Keratinocyte (primary cell): ENCODE measurements around the gene ING5. TPM values are rescaled to one million over a fixed set of nuclear protein-coding genes. Genes with fewer than 3 reads are reported as not detected.

Experiments used
- DNase-seq: peaks from one replicate; pipeline ENCODE4 v3.0.0-alpha.2; 2011; ENCODE audit warnings: low read depth, missing footprints, low spot score
- FAIRE-seq: peaks from 2 replicates; lab custom pipeline; 2011; peaks lifted over from hg19 to GRCh38; lab: Jason Lieb, UNC
- H2AFZ ChIP-seq: 2 replicates; pipeline ENCODE4 v1.6.0; 2012; ENCODE audit warnings: low read length, control low read depth, inconsistent platforms; ENCODE audit not compliant: control insufficient read depth
- H3K27ac ChIP-seq: 2 replicates; pipeline ENCODE4 v1.5.1; 2011; ENCODE audit warnings: low read length; ENCODE audit not compliant: control insufficient read depth, insufficient read depth
- H3K27me3 ChIP-seq: 3 replicates; pipeline ENCODE4 v1.6.0; 2011; ENCODE audit warnings: low read length; ENCODE audit not compliant: control insufficient read depth, insufficient read depth; ENCODE audit errors: extremely low read depth
- H3K36me3 ChIP-seq, 2 experiments: 2 replicates in 1 of 2; 3 replicates in 1 of 2; pipeline ENCODE4 v1.5.1; 2011; ENCODE audit warnings: low read length in 2 of 2, mild to moderate bottlenecking in 1 of 2; ENCODE audit not compliant: control insufficient read depth in 2 of 2, insufficient read depth in 2 of 2; ENCODE audit errors: extremely low read depth in 1 of 2
- H3K4me1 ChIP-seq: 3 replicates; pipeline ENCODE4 v1.5.1; 2011; ENCODE audit warnings: low read length; ENCODE audit not compliant: control insufficient read depth, insufficient read depth; ENCODE audit errors: extremely low read depth
- H3K4me2 ChIP-seq: 3 replicates; pipeline ENCODE4 v1.6.0; 2011; ENCODE audit warnings: low read depth, low read length; ENCODE audit not compliant: control insufficient read depth, insufficient read depth; ENCODE audit errors: extremely low read depth
- H3K4me3 ChIP-seq, 3 experiments: fragments of 200-600 bp in 1 of 3; sonication (generic) in 1 of 3; 2 replicates in 2 of 3; 3 replicates in 1 of 3; pipeline ENCODE4 v1.5.1; 2011 to 2016; ENCODE audit warnings: low read length in 3 of 3, mild to moderate bottlenecking in 3 of 3, control low read depth in 2 of 3, inconsistent platforms in 1 of 3, low read depth in 1 of 3, mixed read lengths in 1 of 3, mixed run types in 1 of 3, moderate library complexity in 1 of 3; ENCODE audit not compliant: control insufficient read depth in 2 of 3, insufficient read depth in 2 of 3; ENCODE audit errors: extremely low read depth in 1 of 3
- H3K79me2 ChIP-seq: 2 replicates; pipeline ENCODE4 v1.6.0; 2012; ENCODE audit warnings: low read length; ENCODE audit not compliant: control insufficient read depth, insufficient read depth
- H3K9ac ChIP-seq: 3 replicates; pipeline ENCODE4 v1.6.0; 2011; ENCODE audit warnings: low read length; ENCODE audit not compliant: control insufficient read depth, insufficient read depth; ENCODE audit errors: extremely low read depth
- H3K9me1 ChIP-seq: 3 replicates; pipeline ENCODE4 v1.6.0; 2011; ENCODE audit warnings: low read length; ENCODE audit not compliant: control insufficient read depth, insufficient read depth; ENCODE audit errors: extremely low read depth
- H3K9me3 ChIP-seq: 2 replicates; pipeline ENCODE4 v1.5.1; 2012; ENCODE audit warnings: low read depth, low read length; ENCODE audit not compliant: control insufficient read depth
- H4K20me1 ChIP-seq: 3 replicates; pipeline ENCODE4 v1.6.0; 2011; ENCODE audit warnings: low read length; ENCODE audit not compliant: control insufficient read depth, insufficient read depth; ENCODE audit errors: extremely low read depth
- EZH2 ChIP-seq: IDR thresholded peaks from one replicate; pipeline ENCODE4 v1.6.1; 2012; ENCODE audit warnings: inconsistent platforms, mild to moderate bottlenecking, low read length, moderate library complexity
- dilution Hi-C: fragments of 300-500 bp; cut with MboI; formaldehyde crosslinking; loops from one replicate; pipeline ENCODE4 v1.7.0; 2020; ENCODE audit warnings: low sequenced_read_pairs; ENCODE audit not compliant: extremely low pct_ligation_motif_present
- polyA minus RNA-seq, 3 experiments: library from RNA; depleted of rRNA, polyadenylated mRNA; stranded (reverse); fragments of >200 nt; gene quantifications; 1 replicate in 1 of 3; 2 replicates in 1 of 3; 3 replicates in 1 of 3; pipeline ENCODE4 v1.2.3, GENCODE V29; 2011
- polyA plus RNA-seq, 5 experiments: library from polyadenylated mRNA; depleted of rRNA in 3 of 5; stranded (reverse) in 3 of 5; stranded (forward) in 1 of 5; unstranded in 1 of 5; fragments of >200 nt; gene quantifications; 1 replicate in 1 of 5; 2 replicates in 3 of 5; 3 replicates in 1 of 5; pipeline versions ENCODE4 v1.2.1 to v1.2.3, GENCODE V29; 2011 to 2012; ENCODE audit warnings: missing spikeins in 2 of 5, low read depth in 1 of 5, low replicate concordance in 1 of 5
- TF ChIP-seq, protein P1 (sequence below), 3 experiments: IDR thresholded peaks in 1 of 3; conservative IDR thresholded peaks in 1 of 3; optimal IDR thresholded peaks in 1 of 3; 2 replicates in 2 of 3; 3 replicates in 1 of 3; pipeline versions ENCODE3 to v1.5.1; 2011; ENCODE audit warnings: low read length in 3 of 3, mild to moderate bottlenecking in 3 of 3, moderate library complexity in 2 of 3, control low read depth in 1 of 3, inconsistent platforms in 1 of 3; ENCODE audit not compliant: insufficient read depth in 2 of 3; ENCODE audit errors: extremely low read depth in 1 of 3

ING5 gene
- polyA plus RNA-seq, result 17.3 to 21.1 TPM (median 19.1 TPM) in 3 replicates
- polyA plus RNA-seq (2011; ENCODE audit: low read depth), result 22.5 TPM
- 11.5 and 12.4 TPM in 2 replicates for polyA plus RNA-seq (2011; cell fraction: cytosol; rRNA removed)
- 51.0 and 60.7 TPM in 2 replicates for polyA plus RNA-seq (2011; cell fraction: nucleus; rRNA removed)
- polyA plus RNA-seq (2012; ENCODE audit: low replicate concordance), result 13.0 and 15.6 TPM in 2 replicates
- 20.9 to 25.1 TPM (median 22.4 TPM) in 3 replicates for polyA minus RNA-seq
- polyA minus RNA-seq (2011; cell fraction: cytosol; rRNA and poly(A)+ RNA removed), result 7.1 TPM
- 7.8 and 11.6 TPM in 2 replicates for polyA minus RNA-seq (2011; cell fraction: nucleus; rRNA and poly(A)+ RNA removed)

DNA sequence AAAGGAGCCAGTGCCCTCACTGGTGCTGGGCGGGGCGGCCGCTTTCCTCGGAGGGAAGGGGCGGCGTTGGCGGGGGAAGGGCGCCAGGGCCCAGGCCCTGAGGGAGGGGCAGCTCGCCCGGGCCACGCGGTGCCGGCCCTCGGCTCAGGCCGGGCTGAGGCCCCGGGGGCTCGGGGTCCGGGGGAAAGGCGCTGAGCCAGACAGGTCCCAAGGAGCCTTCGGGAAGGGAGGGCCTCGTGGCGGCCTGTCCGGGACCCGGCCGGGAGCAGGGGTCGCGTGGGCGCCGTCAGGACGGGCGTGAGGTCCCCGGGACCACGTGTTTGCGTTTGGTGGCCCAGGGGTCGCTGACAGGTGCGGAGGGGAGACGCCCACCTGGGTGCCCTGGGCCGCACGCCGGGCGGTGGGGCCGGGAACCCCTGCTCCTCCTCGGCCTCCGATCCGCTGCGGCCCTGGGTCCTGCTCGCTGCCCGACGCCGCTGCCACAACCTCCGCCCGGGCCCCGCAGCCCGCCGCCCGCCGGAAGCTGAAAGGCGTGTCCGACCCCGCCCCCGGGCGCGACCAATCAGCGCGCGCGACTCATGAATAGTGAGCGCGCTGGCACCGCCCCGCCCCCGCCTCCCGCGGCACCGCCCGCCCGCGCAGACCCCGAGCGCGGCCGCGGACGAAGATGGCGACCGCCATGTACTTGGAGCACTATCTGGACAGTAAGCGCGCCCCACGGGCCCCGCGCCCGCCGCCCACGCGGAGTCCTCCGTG lies at the start of gene ING5:
Gene ING5 (plus strand): TSS at position 641 of the 756 bp plus-strand sequence. CDS start 27 bp downstream, at position 668.
- Histone ChIP-seq H3K9me1 (no peaks in the 10 kb centered on the region), H3K36me3 (peaks cover 4 to 12% of the 10 kb centered on the region in 2 experiments), H3K9me3 (no peaks in the 10 kb centered on the region), H3K4me3 (peak within 1 kb of the TSS; percentile 80 to 85 (median 85)), H3K27me3 (no peaks in the 10 kb centered on the region), H3K4me2 (peak within 1 kb of the TSS; percentile 94), H3K79me2 (peaks cover 9% of the 10 kb centered on the region), H3K9ac (peak within 1 kb of the TSS; percentile 89), H3K4me1 (no peaks in the 10 kb centered on the region), H2AFZ (peak within 1 kb of the TSS; percentile 46), H3K27ac (peak within 1 kb of the TSS; percentile 82), H4K20me1 (no peaks in the 10 kb centered on the region)
- no peak for FAIRE-seq
- dilution Hi-C loops, result no loop called here
- TF ChIP-seq EZH2, result no peak
- TF ChIP-seq, protein P1, sequence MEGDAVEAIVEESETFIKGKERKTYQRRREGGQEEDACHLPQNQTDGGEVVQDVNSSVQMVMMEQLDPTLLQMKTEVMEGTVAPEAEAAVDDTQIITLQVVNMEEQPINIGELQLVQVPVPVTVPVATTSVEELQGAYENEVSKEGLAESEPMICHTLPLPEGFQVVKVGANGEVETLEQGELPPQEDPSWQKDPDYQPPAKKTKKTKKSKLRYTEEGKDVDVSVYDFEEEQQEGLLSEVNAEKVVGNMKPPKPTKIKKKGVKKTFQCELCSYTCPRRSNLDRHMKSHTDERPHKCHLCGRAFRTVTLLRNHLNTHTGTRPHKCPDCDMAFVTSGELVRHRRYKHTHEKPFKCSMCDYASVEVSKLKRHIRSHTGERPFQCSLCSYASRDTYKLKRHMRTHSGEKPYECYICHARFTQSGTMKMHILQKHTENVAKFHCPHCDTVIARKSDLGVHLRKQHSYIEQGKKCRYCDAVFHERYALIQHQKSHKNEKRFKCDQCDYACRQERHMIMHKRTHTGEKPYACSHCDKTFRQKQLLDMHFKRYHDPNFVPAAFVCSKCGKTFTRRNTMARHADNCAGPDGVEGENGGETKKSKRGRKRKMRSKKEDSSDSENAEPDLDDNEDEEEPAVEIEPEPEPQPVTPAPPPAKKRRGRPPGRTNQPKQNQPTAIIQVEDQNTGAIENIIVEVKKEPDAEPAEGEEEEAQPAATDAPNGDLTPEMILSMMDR (optimal IDR thresholded peaks at IDR 0.05 in 1 of 3, IDR thresholded peaks at IDR 0.05 in 1 of 3, conservative IDR thresholded peaks at IDR 0.05 in 1 of 3; ENCODE audit: extremely low read depth in 1 of 3, insufficient read depth in 2 of 3, low read length in 3 of 3), result peak in 1 of 3 experiments; percentile 3
- peak; percentile 42 for DNase-seq

DNA sequence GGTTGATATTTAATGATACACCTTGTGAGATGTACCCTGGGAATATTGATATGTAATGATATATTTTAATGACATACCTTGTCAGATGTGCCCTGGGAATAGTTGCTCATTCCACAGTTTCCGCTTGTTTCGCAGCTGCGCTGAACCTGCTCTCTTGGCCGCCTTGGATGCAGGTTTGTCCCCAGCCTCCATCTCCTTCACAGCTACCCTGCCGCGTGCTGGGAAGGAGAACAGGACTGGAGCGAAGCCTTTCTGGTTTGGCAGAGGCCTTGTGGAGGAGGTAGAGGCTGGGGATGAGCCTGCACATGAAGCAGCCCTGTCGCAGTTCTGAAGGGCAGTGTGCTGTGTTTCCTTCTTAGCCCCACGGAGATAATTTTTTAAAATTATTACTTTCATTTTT lies 49.7 kb upstream of the ING5 start:
- Histone ChIP-seq H4K20me1 (peaks cover 13% of the 10 kb centered on the region), H2AFZ (no peak overlapping the region), H3K79me2 (peaks cover 37% of the 10 kb centered on the region), H3K9me3 (no peaks in the 10 kb centered on the region), H3K27me3 (no peaks in the 10 kb centered on the region), H3K4me1 (no peaks in the 10 kb centered on the region), H3K9ac (no peak overlapping the region), H3K27ac (no peak overlapping the region), H3K4me2 (no peak overlapping the region), H3K4me3 (no peak overlapping the region), H3K36me3 (peaks cover 21 to 47% of the 10 kb centered on the region in 2 experiments), H3K9me1 (no peaks in the 10 kb centered on the region)
- DNase-seq (no peak), FAIRE-seq (no peak)
- dilution Hi-C loops, result no loop called here
- TF ChIP-seq, protein P1 (optimal IDR thresholded peaks at IDR 0.05 in 1 of 3, IDR thresholded peaks at IDR 0.05 in 1 of 3, conservative IDR thresholded peaks at IDR 0.05 in 1 of 3; ENCODE audit: extremely low read depth in 1 of 3, insufficient read depth in 2 of 3, low read length in 3 of 3), result no peak
- TF ChIP-seq EZH2, result no peak
